Stimulated activated naive CD8-positive, alpha-beta T cell treated with anti-CD3 and anti-CD28 coated beads, Interleukin-15, Interleukin-2, amounts not matched to agents 100 ng/mL and 50 ng/mL, for 24 hours (primary cell): ENCODE results near the gene ATP8B4.

ENCODE experiments used
- H3K27ac Mint-ChIP-seq: one replicate; pipeline ENCODE4 v1.8.0; 2021; ENCODE audit warnings: mild to moderate bottlenecking, mixed read lengths
- H3K27me3 Mint-ChIP-seq: one replicate; pipeline ENCODE4 v1.8.0; 2021; ENCODE audit warnings: mixed read lengths
- H3K36me3 Mint-ChIP-seq: one replicate; pipeline ENCODE4 v1.8.0; 2021; ENCODE audit warnings: low read depth, mixed read lengths
- H3K4me1 Mint-ChIP-seq: one replicate; pipeline ENCODE4 v1.8.0; 2021; ENCODE audit warnings: low read depth, mixed read lengths
- H3K4me3 Mint-ChIP-seq: one replicate; pipeline ENCODE4 v1.8.0; 2021; ENCODE audit warnings: mild to moderate bottlenecking, mixed read lengths
- H3K9me3 Mint-ChIP-seq: one replicate; pipeline ENCODE4 v1.8.0; 2021; ENCODE audit warnings: mixed read lengths

ATP8B4 gene

DNA sequence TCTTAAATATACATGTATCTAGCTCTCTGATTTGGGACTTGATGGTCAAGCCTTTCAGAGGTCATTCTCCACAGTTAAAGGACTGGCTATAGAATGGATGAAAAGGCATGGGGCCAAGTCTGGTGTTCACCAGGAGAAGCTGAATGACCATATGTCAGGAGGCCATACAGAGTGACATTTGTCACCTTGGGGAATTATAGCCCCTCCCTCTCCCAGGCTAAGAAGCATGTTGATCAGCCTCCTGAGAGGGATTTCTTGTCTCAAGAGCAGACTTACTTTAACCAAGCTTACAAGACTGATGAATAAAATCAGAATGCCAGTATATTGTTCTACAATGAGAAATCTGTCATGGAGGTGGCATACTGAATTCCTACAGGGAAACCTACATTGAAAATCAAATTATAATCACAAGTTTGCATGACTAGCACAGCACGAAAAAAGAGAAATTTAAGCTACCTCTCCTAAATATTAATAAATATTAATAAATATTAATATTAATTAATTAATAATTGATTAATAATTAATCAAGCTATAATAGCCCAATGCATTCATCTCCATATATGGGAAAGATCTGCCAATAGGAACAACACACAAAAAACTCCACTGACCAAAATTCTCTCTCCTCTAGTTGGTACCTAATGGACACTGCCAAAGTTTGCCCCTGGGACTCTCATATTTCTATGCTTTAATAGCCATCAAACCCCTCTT is 47.3 kb downstream of the ATP8B4 start:
- Mint-ChIP-seq H3K27me3 (peaks cover 4% of the 10 kb centered on the region), H3K27ac (no peak overlapping the region)

GRCh38 chr15:50068016-50068415 is 51.0 kb downstream of the ATP8B4 start:
- H3K27me3 Mint-ChIP-seq, result peaks cover 6% of the 10 kb centered on the region
- no peaks in the 10 kb centered on the region for H3K9me3 Mint-ChIP-seq
- peaks cover 29% of the 10 kb centered on the region for H3K4me1 Mint-ChIP-seq
- no peak overlapping the region for H3K27ac Mint-ChIP-seq
- H3K36me3 Mint-ChIP-seq, result no peaks in the 10 kb centered on the region
- H3K4me3 Mint-ChIP-seq, result no peak overlapping the region

More for the DNA sequence above, 47.3 kb downstream of the ATP8B4 start:
- Mint-ChIP-seq H3K4me3 (no peak overlapping the region), H3K9me3 (no peaks in the 10 kb centered on the region), H3K36me3 (no peaks in the 10 kb centered on the region), H3K4me1 (peaks cover 9% of the 10 kb centered on the region)

GRCh38 chr15:50067254-50067653 is 51.8 kb downstream of the ATP8B4 start:
- Mint-ChIP-seq H3K27ac (peak overlapping the region; percentile 87), H3K4me3 (no peak overlapping the region), H3K9me3 (no peaks in the 10 kb centered on the region), H3K27me3 (peaks cover 11% of the 10 kb centered on the region), H3K36me3 (no peaks in the 10 kb centered on the region), H3K4me1 (peaks cover 29% of the 10 kb centered on the region)

DNA sequence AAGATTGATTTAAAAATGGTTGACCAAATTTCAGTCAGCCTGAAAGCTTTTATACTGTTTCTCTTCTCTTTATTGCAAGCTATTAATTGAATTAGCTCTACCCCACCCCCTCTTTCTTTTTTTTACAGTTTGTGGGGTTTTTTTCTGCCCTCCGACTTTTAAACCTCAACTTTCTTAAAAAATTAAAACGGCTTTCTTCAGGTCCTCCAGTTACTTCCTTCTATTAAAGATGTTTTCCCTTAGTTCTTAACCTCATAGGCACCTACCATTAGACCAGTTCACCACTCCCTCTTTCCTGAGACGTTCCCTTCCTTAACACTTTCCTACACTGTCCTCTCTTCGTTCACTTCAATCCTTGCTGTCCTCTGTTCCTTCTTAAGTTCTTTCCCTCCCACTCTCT is 52.4 kb downstream of the ATP8B4 start:
- Mint-ChIP-seq H3K4me3 (peak overlapping the region; percentile 3), H3K36me3 (no peaks in the 10 kb centered on the region), H3K9me3 (no peaks in the 10 kb centered on the region), H3K27me3 (peaks cover 12% of the 10 kb centered on the region), H3K27ac (peak overlapping the region; percentile 87), H3K4me1 (peaks cover 29% of the 10 kb centered on the region)

- H3K9me3 Mint-ChIP-seq, result no peaks in the 10 kb centered on the region
- H3K27ac Mint-ChIP-seq, result peak overlapping the region; percentile 87
- H3K4me3 Mint-ChIP-seq, result peak overlapping the region; percentile 15
- no peaks in the 10 kb centered on the region for H3K36me3 Mint-ChIP-seq
- H3K27me3 Mint-ChIP-seq, result peaks cover 12% of the 10 kb centered on the region
- H3K4me1 Mint-ChIP-seq, result peaks cover 29% of the 10 kb centered on the region
These were observed 52.8 kb downstream of the ATP8B4 start for GRCh38 chr15:50066202-50066601.

- H3K27ac Mint-ChIP-seq, result peak overlapping the region; percentile 3
- H3K4me3 Mint-ChIP-seq, result no peak overlapping the region
- H3K4me1 Mint-ChIP-seq, result peaks cover 29% of the 10 kb centered on the region
- no peaks in the 10 kb centered on the region for H3K36me3 Mint-ChIP-seq
- peaks cover 12% of the 10 kb centered on the region for H3K27me3 Mint-ChIP-seq
- no peaks in the 10 kb centered on the region for H3K9me3 Mint-ChIP-seq
These were observed 53.8 kb downstream of the ATP8B4 start for GRCh38 chr15:50065279-50065678.

DNA sequence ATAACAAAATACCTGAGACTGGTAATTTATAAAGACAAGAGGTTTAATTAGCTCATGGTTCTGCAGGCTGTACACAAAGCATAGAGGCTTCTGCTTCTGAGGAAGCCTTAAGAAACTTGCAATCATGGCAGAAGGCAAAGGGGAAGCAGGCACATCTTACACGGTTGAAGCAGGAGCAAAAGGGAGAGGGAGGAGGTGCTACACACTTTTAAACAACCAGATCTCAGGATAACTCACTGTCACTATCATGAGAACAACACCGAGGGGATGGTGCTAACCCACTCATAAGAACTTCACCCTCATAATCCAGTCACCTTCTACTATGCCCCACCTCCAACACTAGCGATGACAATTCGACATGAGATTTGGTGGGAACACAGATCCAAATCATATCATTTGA is 54.4 kb downstream of the ATP8B4 start:
- no peaks in the 10 kb centered on the region for H3K9me3 Mint-ChIP-seq
- H3K4me1 Mint-ChIP-seq, result peaks cover 29% of the 10 kb centered on the region
- no peak overlapping the region for H3K4me3 Mint-ChIP-seq
- no peak overlapping the region for H3K27ac Mint-ChIP-seq
- peaks cover 12% of the 10 kb centered on the region for H3K27me3 Mint-ChIP-seq
- H3K36me3 Mint-ChIP-seq, result no peaks in the 10 kb centered on the region

- Mint-ChIP-seq H3K27me3 (peaks cover 15% of the 10 kb centered on the region), H3K36me3 (no peaks in the 10 kb centered on the region), H3K4me1 (peaks cover 29% of the 10 kb centered on the region), H3K9me3 (no peaks in the 10 kb centered on the region), H3K27ac (no peak overlapping the region), H3K4me3 (no peak overlapping the region)
These were observed 55.8 kb downstream of the ATP8B4 start for GRCh38 chr15:50063226-50063625.

- Mint-ChIP-seq H3K27me3 (peaks cover 10% of the 10 kb centered on the region), H3K4me3 (no peak overlapping the region), H3K27ac (no peak overlapping the region), H3K4me1 (peaks cover 18% of the 10 kb centered on the region), H3K36me3 (no peaks in the 10 kb centered on the region), H3K9me3 (no peaks in the 10 kb centered on the region)
These were observed 57.5 kb downstream of the ATP8B4 start for GRCh38 chr15:50061503-50061902.

DNA sequence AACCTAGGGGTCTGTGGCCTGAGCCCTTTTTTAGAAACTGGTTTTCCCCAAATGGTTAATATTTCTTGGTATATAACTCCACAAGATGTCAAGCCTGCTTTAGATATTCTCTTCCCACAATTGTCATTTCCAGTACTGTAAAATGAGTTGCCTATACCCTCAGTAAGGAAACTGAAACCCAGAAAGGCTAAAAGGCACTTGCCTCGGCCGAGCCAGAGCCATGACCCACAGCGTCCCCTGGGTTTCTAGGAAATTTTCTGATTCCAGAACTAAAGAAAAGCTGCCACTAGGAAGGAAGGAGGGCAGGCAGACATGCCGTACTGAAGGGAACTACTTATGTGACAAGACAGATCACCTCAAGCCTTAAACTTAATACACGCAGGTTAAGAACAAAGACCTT is 59.1 kb downstream of the ATP8B4 start:
- H3K36me3 Mint-ChIP-seq, result no peaks in the 10 kb centered on the region
- no peak overlapping the region for H3K27ac Mint-ChIP-seq

DNA sequence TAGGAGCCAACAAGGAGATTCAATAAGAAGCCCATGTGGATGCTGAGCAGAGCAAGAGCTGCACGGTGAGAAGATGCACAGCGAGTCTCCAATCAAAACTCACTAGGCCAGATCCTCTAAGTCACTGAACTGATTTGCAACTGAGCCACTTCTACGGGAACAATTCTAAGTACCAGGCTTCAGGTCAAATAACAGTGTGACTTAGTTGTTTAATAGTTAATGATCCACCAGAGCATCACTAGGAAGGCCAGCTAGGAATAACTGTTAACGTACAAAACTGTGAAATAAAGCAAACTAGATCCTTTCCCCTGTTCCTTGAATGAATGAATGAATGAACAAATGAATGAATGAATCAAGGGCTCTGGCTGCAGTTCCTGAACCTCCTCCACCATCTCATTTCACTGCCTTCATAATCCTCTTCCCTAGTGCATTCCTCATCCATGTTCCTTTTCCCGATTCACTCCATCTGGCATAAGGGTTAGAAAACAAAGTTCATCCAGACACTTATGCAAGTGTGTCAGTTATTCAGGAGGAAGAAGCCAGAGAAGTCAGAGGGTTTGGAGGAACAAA is 59.7 kb downstream of the ATP8B4 start:
- H3K4me3 Mint-ChIP-seq, result no peak overlapping the region
- H3K27ac Mint-ChIP-seq, result no peak overlapping the region
- no peaks in the 10 kb centered on the region for H3K9me3 Mint-ChIP-seq
- H3K36me3 Mint-ChIP-seq, result no peaks in the 10 kb centered on the region
- peaks cover 10% of the 10 kb centered on the region for H3K27me3 Mint-ChIP-seq
- peaks cover 9% of the 10 kb centered on the region for H3K4me1 Mint-ChIP-seq

More for the DNA sequence above, 59.1 kb downstream of the ATP8B4 start:
- no peak overlapping the region for H3K4me3 Mint-ChIP-seq
- H3K27me3 Mint-ChIP-seq, result peaks cover 10% of the 10 kb centered on the region
- H3K9me3 Mint-ChIP-seq, result no peaks in the 10 kb centered on the region
- H3K4me1 Mint-ChIP-seq, result peaks cover 13% of the 10 kb centered on the region

DNA sequence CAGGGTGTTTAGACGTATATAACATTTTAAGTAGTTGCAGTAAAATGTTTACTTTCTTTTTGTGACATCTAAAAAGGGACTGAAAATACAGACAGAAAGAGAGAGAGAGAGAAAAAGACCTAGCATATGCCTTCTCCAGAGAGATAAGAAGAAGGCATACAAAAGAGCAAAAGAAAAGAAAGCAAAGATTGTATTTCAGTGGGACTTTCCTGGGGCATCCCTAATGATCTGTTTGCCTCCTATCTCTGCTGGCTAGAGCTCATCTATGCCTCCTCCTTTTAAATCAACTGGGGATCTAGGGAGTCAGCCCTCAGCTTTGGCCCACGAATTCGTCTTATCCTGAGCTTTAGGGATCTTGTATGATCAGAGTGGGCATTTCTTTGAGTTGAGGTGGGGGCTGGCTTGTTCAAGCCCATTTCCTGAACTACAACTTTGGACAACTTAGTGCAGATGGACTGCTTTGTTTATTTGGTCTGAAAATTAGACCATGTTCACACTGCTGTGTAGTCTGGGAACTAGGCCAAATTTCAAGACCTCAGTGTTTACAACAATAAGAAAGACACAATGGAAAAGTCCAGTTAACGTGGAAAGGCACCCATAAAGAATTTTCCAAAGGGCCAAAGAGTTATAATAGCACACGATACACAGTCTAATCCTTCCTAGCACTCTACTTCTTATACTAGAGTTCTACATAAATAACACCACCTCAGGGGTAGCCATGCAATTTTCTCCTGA is 61.0 kb downstream of the ATP8B4 start:
- no peaks in the 10 kb centered on the region for H3K36me3 Mint-ChIP-seq
- H3K4me1 Mint-ChIP-seq, result peaks cover 9% of the 10 kb centered on the region
- H3K9me3 Mint-ChIP-seq, result no peaks in the 10 kb centered on the region
- no peak overlapping the region for H3K4me3 Mint-ChIP-seq
- no peak overlapping the region for H3K27ac Mint-ChIP-seq
- peaks cover 10% of the 10 kb centered on the region for H3K27me3 Mint-ChIP-seq

GRCh38 chr15:50057196-50057595 is 61.8 kb downstream of the ATP8B4 start:
- Mint-ChIP-seq H3K4me1 (peaks cover 9% of the 10 kb centered on the region), H3K27ac (no peak overlapping the region), H3K36me3 (no peaks in the 10 kb centered on the region), H3K4me3 (no peak overlapping the region), H3K9me3 (no peaks in the 10 kb centered on the region), H3K27me3 (peaks cover 4% of the 10 kb centered on the region)

DNA sequence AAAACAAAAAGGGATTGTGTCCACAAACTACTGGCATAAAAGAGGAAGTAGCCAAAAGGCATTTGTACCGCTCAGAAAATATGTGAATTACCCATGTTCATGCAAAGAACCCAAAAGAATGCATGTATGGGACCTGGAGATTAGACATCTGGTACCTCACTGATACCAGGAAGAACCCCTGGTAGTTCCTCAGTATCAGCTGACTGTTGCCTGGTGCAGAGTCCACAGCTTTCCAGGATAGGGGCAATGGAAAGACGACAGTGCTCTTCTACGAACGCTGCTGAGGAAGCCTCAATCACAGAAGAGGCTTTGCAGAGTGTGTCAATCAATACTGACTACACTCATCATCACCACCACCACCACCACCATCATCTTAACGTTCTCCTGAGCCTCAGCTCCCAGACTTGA is 63.3 kb downstream of the ATP8B4 start:
- no peaks in the 10 kb centered on the region for H3K9me3 Mint-ChIP-seq
- H3K27ac Mint-ChIP-seq, result no peak overlapping the region
- peaks cover 3% of the 10 kb centered on the region for H3K27me3 Mint-ChIP-seq
- H3K36me3 Mint-ChIP-seq, result no peaks in the 10 kb centered on the region
- no peak overlapping the region for H3K4me3 Mint-ChIP-seq
- H3K4me1 Mint-ChIP-seq, result peaks cover 9% of the 10 kb centered on the region

GRCh38 chr15:50055332-50055731 is 63.7 kb downstream of the ATP8B4 start:
- Mint-ChIP-seq H3K27ac (no peak overlapping the region), H3K4me1 (peaks cover 9% of the 10 kb centered on the region), H3K36me3 (no peaks in the 10 kb centered on the region), H3K9me3 (no peaks in the 10 kb centered on the region), H3K4me3 (no peak overlapping the region), H3K27me3 (peaks cover 3% of the 10 kb centered on the region)
